Prostate gland (tissue), 2 donors: Measurements from ENCODE around the gene TMEM81. TPM values are rescaled to one million over a fixed set of nuclear protein-coding genes. Genes with fewer than 3 reads are reported as not detected.

Source experiments
- DNase-seq: peaks from one replicate; pipeline ENCODE4 v3.0.0-alpha.2; 2019; ENCODE audit warnings: low spot score
- H3K27ac ChIP-seq, 2 donors: fragments of 200-600 bp; sonication (generic); 2 replicates each; pipeline ENCODE4 v1.5.1; 2017 to 2019
- H3K27me3 ChIP-seq: fragments of 200-600 bp; sonication (generic); replicated peaks from 2 replicates; pipeline ENCODE4 v1.5.1; 2019; ENCODE audit not compliant: insufficient read depth
- H3K36me3 ChIP-seq, 2 donors: fragments of 200-600 bp; sonication (generic); 1 replicate in 1 of 2; 2 replicates in 1 of 2; pipeline versions ENCODE4 v1.5.1 to v1.8.1; 2017 to 2019
- H3K4me1 ChIP-seq: fragments of 200-600 bp; sonication (generic); replicated peaks from 2 replicates; pipeline ENCODE4 v1.5.1; 2019
- H3K4me3 ChIP-seq, 2 donors: fragments of 200-600 bp; sonication (generic); 2 replicates each; pipeline ENCODE4 v1.5.1; 2017 to 2019
- H3K9me3 ChIP-seq: fragments of 200-600 bp; sonication (generic); 2 replicates; pipeline ENCODE4 v1.5.1; 2017
- POLR2A ChIP-seq: fragments of 450-650 bp; IDR thresholded peaks from one replicate; pipeline ENCODE4 v1.6.1; 2016; ENCODE audit warnings: antibody characterized with exemption, mild to moderate bottlenecking
- POLR2AphosphoS5 ChIP-seq: sonication (generic); formaldehyde crosslinking; IDR thresholded peaks from one replicate; pipeline ENCODE4 v1.6.1; 2017; ENCODE audit warnings: antibody characterized with exemption
- WGBS: methylation state at CpG from one replicate; pipeline ENCODE4 v1.1.5; 2018; 5-methylcytosine and 5-hydroxymethylcytosine counted together
- intact Hi-C: fragments of 100-400 bp; cut with DNase I; formaldehyde crosslinking; loops from one replicate; pipeline ENCODE4 v1.14.2; 2022
- total RNA-seq, 2 donors: library from RNA; depleted of rRNA; stranded (reverse); fragments of >200 nt; gene quantifications; one replicate each; pipeline ENCODE4 v1.1.0, GENCODE V29; 2016
- TF ChIP-seq, protein P1 (sequence below), 4 experiments: fragments of 200-600 bp in 2 of 4; fragments of 450-650 bp in 2 of 4; sonication (generic) in 2 of 4; IDR thresholded peaks; 1 replicate in 3 of 4; 2 replicates in 1 of 4; pipeline ENCODE4 v1.5.1; 2016 to 2019; ENCODE audit warnings: antibody characterized with exemption in 4 of 4, mild to moderate bottlenecking in 2 of 4, moderate library complexity in 2 of 4

TMEM81 gene
- total RNA-seq, 2 donors from 2014 or later: 0.73 to 2.2 TPM

- TF ChIP-seq POLR2A: no peak
- TF ChIP-seq POLR2AphosphoS5: no peak
- TF ChIP-seq, protein P1, sequence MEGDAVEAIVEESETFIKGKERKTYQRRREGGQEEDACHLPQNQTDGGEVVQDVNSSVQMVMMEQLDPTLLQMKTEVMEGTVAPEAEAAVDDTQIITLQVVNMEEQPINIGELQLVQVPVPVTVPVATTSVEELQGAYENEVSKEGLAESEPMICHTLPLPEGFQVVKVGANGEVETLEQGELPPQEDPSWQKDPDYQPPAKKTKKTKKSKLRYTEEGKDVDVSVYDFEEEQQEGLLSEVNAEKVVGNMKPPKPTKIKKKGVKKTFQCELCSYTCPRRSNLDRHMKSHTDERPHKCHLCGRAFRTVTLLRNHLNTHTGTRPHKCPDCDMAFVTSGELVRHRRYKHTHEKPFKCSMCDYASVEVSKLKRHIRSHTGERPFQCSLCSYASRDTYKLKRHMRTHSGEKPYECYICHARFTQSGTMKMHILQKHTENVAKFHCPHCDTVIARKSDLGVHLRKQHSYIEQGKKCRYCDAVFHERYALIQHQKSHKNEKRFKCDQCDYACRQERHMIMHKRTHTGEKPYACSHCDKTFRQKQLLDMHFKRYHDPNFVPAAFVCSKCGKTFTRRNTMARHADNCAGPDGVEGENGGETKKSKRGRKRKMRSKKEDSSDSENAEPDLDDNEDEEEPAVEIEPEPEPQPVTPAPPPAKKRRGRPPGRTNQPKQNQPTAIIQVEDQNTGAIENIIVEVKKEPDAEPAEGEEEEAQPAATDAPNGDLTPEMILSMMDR (IDR thresholded peaks at IDR 0.05): no peak
- DNase-seq: no peak
- no peaks in the 10 kb centered on the region for H3K4me1 ChIP-seq
- no peak overlapping the region for H3K4me3 ChIP-seq
- H3K36me3 ChIP-seq: no peaks in the 10 kb centered on the region
- no peaks in the 10 kb centered on the region for H3K27me3 ChIP-seq
- intact Hi-C loops: no loop called here
- H3K9me3 ChIP-seq: no peaks in the 10 kb centered on the region
- 59% methylated on average over 6 of the region's 6 CpGs for WGBS
- no peak overlapping the region for H3K27ac ChIP-seq
These were observed 34.8 kb downstream of the TMEM81 start for GRCh38 chr1:205049479-205049878.

- Histone ChIP-seq H3K27ac (no peak overlapping the region), H3K4me1 (no peaks in the 10 kb centered on the region), H3K36me3 (no peaks in the 10 kb centered on the region), H3K27me3 (peaks cover 4% of the 10 kb centered on the region), H3K9me3 (no peaks in the 10 kb centered on the region), H3K4me3 (no peak overlapping the region)
- DNase-seq: no peak
- intact Hi-C loops: no loop called here
- TF ChIP-seq POLR2AphosphoS5: no peak
- no peak for TF ChIP-seq POLR2A
- TF ChIP-seq, protein P1 (IDR thresholded peaks at IDR 0.05): no peak
- 71% methylated on average over 8 of the region's 9 CpGs for WGBS
These were observed 35.9 kb downstream of the TMEM81 start for GRCh38 chr1:205048382-205048781.

- H3K9me3 ChIP-seq: no peaks in the 10 kb centered on the region
- H3K4me1 ChIP-seq: no peaks in the 10 kb centered on the region
- peaks cover 10% of the 10 kb centered on the region for H3K27me3 ChIP-seq
- 80% methylated on average over 5 of the region's 5 CpGs for WGBS
- TF ChIP-seq POLR2AphosphoS5 (no peak), POLR2A (no peak)
- TF ChIP-seq, protein P1 (IDR thresholded peaks at IDR 0.05): no peak
- intact Hi-C loops: no loop called here
- H3K4me3 ChIP-seq: no peak overlapping the region
- DNase-seq: no peak
- no peak overlapping the region for H3K27ac ChIP-seq
- no peaks in the 10 kb centered on the region for H3K36me3 ChIP-seq
These were observed 36.5 kb downstream of the TMEM81 start for GRCh38 chr1:205047764-205048231.

GRCh38 chr1:205046870-205047269 is 37.4 kb downstream of the TMEM81 start:
- H3K36me3 ChIP-seq: no peaks in the 10 kb centered on the region
- intact Hi-C loops: no loop called here
- 66% methylated on average over 4 of the region's 4 CpGs for WGBS
- TF ChIP-seq POLR2A (no peak), POLR2AphosphoS5 (no peak)
- H3K27me3 ChIP-seq: peaks cover 15% of the 10 kb centered on the region
- H3K4me1 ChIP-seq: no peaks in the 10 kb centered on the region
- H3K4me3 ChIP-seq: no peak overlapping the region
- no peak overlapping the region for H3K27ac ChIP-seq
- no peak for DNase-seq
- H3K9me3 ChIP-seq: no peaks in the 10 kb centered on the region

DNA sequence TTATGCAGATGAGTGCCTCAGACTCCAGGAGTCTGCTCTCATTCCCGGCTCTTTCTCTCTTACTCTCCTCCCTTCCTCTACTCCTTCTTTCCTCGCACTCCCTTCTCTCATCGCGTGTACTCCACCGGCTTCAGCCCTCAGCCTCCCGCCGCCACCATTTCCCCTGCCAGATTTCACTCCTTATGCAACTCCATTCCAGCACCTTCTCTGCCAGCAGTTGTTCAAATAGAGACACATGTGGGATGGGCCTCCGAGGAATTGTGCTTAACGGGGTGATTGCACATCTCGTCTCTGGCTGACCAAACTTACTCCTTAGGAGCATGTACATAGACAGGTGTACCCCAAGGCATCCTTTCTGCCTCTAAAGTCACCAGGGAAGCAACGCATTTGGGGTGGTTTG is 39.1 kb downstream of the TMEM81 start:
- no peak overlapping the region for H3K4me3 ChIP-seq
- H3K9me3 ChIP-seq: no peaks in the 10 kb centered on the region
- WGBS: 23% methylated on average over 11 of the region's 11 CpGs
- TF ChIP-seq POLR2AphosphoS5 (no peak), POLR2A (no peak)
- TF ChIP-seq, protein P1 (IDR thresholded peaks at IDR 0.05): no peak
- no peaks in the 10 kb centered on the region for H3K4me1 ChIP-seq
- peaks cover 18% of the 10 kb centered on the region for H3K27me3 ChIP-seq
- intact Hi-C loops: no loop called here
- no peaks in the 10 kb centered on the region for H3K36me3 ChIP-seq
- H3K27ac ChIP-seq: no peak overlapping the region
- no peak for DNase-seq
